ENCODE data around the gene PACSIN3. TPM values are rescaled to one million over a fixed set of nuclear protein-coding genes. Genes with fewer than 3 reads are reported as not detected.

PACSIN3 gene
- total and polyA plus RNA-seq, 2 of the 13 experiments (the other 11 are each of a cell fraction or from before 2014, with no cell fraction given): 47.9 to 93.3 TPM

DNA sequence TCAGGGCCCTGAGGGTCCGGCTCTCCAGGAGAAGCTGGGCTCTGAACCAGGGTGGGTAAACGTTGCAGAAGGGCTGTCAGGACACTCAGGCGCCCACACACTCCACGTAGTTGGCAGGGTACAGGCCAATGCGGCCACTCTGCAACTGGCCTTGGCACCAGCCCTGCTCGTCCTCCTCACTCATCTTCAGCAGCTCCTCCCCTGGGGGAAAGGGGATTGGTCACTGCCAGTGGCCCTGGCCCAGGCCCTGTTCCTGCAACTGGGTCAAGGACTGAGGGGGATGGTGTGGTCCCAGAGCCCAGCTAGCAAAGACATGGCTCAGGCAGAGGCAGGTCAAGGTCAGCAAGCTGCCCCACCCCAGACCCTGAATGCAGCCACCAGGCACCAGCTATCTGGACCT, 8.4 kb downstream of the PACSIN3 start (continued):
- no peak for TF ChIP-seq SIX1 (CRISPR knock-in tag; IDR thresholded peaks at IDR 0.05; ENCODE audit: borderline replicate concordance)
- 0 out of 2 replicates have a peak, but pooled peaks have one; percentile 34 for TF ChIP-seq MEIS2 (CRISPR knock-in tag; IDR thresholded peaks at IDR 0.05)
- TF ChIP-seq TBL1XR1 (IDR thresholded peaks at IDR 0.05; ENCODE audit: borderline replicate concordance, low read length, partially characterized antibody): peak; percentile 74
- TF ChIP-seq, protein P1, sequence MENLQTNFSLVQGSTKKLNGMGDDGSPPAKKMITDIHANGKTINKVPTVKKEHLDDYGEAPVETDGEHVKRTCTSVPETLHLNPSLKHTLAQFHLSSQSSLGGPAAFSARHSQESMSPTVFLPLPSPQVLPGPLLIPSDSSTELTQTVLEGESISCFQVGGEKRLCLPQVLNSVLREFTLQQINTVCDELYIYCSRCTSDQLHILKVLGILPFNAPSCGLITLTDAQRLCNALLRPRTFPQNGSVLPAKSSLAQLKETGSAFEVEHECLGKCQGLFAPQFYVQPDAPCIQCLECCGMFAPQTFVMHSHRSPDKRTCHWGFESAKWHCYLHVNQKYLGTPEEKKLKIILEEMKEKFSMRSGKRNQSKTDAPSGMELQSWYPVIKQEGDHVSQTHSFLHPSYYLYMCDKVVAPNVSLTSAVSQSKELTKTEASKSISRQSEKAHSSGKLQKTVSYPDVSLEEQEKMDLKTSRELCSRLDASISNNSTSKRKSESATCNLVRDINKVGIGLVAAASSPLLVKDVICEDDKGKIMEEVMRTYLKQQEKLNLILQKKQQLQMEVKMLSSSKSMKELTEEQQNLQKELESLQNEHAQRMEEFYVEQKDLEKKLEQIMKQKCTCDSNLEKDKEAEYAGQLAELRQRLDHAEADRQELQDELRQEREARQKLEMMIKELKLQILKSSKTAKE (CRISPR knock-in tag; IDR thresholded peaks at IDR 0.05; ENCODE audit: borderline replicate concordance): peak; percentile 84
- TF ChIP-seq, protein P2, sequence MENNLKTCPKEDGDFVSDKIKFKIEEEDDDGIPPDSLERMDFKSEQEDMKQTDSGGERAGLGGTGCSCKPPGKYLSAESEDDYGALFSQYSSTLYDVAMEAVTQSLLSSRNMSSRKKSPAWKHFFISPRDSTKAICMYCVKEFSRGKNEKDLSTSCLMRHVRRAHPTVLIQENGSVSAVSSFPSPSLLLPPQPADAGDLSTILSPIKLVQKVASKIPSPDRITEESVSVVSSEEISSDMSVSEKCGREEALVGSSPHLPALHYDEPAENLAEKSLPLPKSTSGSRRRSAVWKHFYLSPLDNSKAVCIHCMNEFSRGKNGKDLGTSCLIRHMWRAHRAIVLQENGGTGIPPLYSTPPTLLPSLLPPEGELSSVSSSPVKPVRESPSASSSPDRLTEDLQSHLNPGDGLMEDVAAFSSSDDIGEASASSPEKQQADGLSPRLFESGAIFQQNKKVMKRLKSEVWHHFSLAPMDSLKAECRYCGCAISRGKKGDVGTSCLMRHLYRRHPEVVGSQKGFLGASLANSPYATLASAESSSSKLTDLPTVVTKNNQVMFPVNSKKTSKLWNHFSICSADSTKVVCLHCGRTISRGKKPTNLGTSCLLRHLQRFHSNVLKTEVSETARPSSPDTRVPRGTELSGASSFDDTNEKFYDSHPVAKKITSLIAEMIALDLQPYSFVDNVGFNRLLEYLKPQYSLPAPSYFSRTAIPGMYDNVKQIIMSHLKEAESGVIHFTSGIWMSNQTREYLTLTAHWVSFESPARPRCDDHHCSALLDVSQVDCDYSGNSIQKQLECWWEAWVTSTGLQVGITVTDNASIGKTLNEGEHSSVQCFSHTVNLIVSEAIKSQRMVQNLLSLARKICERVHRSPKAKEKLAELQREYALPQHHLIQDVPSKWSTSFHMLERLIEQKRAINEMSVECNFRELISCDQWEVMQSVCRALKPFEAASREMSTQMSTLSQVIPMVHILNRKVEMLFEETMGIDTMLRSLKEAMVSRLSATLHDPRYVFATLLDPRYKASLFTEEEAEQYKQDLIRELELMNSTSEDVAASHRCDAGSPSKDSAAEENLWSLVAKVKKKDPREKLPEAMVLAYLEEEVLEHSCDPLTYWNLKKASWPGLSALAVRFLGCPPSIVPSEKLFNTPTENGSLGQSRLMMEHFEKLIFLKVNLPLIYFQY (CRISPR knock-in tag; IDR thresholded peaks at IDR 0.05; ENCODE audit: borderline replicate concordance): peak; percentile 94; the same call in 1 of the 2 replicates
- TF ChIP-seq NR2F1 (CRISPR knock-in tag; IDR thresholded peaks at IDR 0.05): peak; percentile 81 to 84
- TF ChIP-seq, protein P3, sequence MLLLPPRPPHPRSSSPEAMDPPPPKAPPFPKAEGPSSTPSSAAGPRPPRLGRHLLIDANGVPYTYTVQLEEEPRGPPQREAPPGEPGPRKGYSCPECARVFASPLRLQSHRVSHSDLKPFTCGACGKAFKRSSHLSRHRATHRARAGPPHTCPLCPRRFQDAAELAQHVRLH (CRISPR knock-in tag; IDR thresholded peaks at IDR 0.05; ENCODE audit: borderline replicate concordance, low read depth): 0 out of 2 replicates have a peak, but pooled peaks have one; percentile 25
- TF ChIP-seq ZSCAN9 (CRISPR knock-in tag; IDR thresholded peaks at IDR 0.05; ENCODE audit: borderline replicate concordance): peak; percentile 57; the same call in 1 of the 2 replicates
- TF ChIP-seq RFXAP (CRISPR knock-in tag; IDR thresholded peaks at IDR 0.05; ENCODE audit: borderline replicate concordance): 0 out of 2 replicates have a peak, but pooled peaks have one; percentile 76
- TF ChIP-seq, protein P4, sequence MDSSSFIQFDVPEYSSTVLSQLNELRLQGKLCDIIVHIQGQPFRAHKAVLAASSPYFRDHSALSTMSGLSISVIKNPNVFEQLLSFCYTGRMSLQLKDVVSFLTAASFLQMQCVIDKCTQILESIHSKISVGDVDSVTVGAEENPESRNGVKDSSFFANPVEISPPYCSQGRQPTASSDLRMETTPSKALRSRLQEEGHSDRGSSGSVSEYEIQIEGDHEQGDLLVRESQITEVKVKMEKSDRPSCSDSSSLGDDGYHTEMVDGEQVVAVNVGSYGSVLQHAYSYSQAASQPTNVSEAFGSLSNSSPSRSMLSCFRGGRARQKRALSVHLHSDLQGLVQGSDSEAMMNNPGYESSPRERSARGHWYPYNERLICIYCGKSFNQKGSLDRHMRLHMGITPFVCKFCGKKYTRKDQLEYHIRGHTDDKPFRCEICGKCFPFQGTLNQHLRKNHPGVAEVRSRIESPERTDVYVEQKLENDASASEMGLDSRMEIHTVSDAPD (CRISPR knock-in tag; IDR thresholded peaks at IDR 0.05): peak; percentile 62; the same call in 1 of the 2 replicates
- 0 out of 2 replicates have a peak, but pooled peaks have one; percentile 26 for TF ChIP-seq FOXO1 (CRISPR knock-in tag; IDR thresholded peaks at IDR 0.05)
- peak; percentile 26; the same call in 1 of the 2 replicates for TF ChIP-seq HOXA5 (CRISPR knock-in tag; IDR thresholded peaks at IDR 0.05)
- 0 out of 2 replicates have a peak, but pooled peaks have one; percentile 12 for TF ChIP-seq FOXK1 (CRISPR knock-in tag; IDR thresholded peaks at IDR 0.05; ENCODE audit: borderline replicate concordance, low read depth)
